HCT116 (cell line): ENCODE measurements around the gene FNDC3A. TPM values are rescaled to one million over a fixed set of nuclear protein-coding genes. Genes with fewer than 3 reads are reported as not detected.

Source experiments
- ATAC-seq: fragments of 200-7000 bp; cut with Tn5 transposase; 2 replicates; pipeline ENCODE4 v1.9.1; 2020; ENCODE audit warnings: mild to moderate bottlenecking, moderate library complexity
- BruUV-seq: library from RNA; stranded (reverse); fragments of 400-500 nt; replicated peaks from 2 replicates; lab custom pipeline; 2021; lab: Mats Ljungman, UMichigan
- CTCF ChIA-PET: fragments of 300-600 bp; sonication (Branson Sonifier 250); formaldehyde crosslinking; loops from one replicate; lab custom pipeline; 2021; ENCODE audit warnings: antibody characterized with exemption; lab: Charles Lee
- POLR2A ChIA-PET: fragments of 300-600, 350-600 bp; sonication (Branson Sonifier 250); formaldehyde crosslinking; loops from one replicate; lab custom pipeline; 2021; ENCODE audit warnings: antibody characterized with exemption; lab: Charles Lee
- RAD21 ChIA-PET, 2 experiments: fragments of 300-600 bp; sonication (Branson Sonifier 250); formaldehyde crosslinking; loops; one replicate each; lab custom pipeline; 2023; ENCODE audit warnings: low total read pairs in 2 of 2; ENCODE audit not compliant: uncharacterized antibody in 2 of 2, unreplicated experiment in 2 of 2, low non-redundant PET in 1 of 2; lab: Charles Lee
- DNase-seq: peaks from one replicate; pipeline ENCODE4 v3.0.0-alpha.2; 2010; ENCODE audit warnings: low read depth, low spot score
- H2AFZ ChIP-seq: fragments of 200-600 bp; shearing (Covaris generic), sonication (generic); 2 replicates; pipeline ENCODE4 v1.6.1; 2017; ENCODE audit warnings: low read depth, mixed run types, mixed read lengths, antibody characterized with exemption, low read length; ENCODE audit not compliant: poor library complexity, severe bottlenecking
- H3K27ac ChIP-seq: 2 replicates; pipeline ENCODE4 v1.5.1; 2012; ENCODE audit warnings: low read depth, low read length
- H3K27me3 ChIP-seq: fragments of 200-600 bp; sonication (generic); 2 replicates; pipeline ENCODE4 v1.6.1; 2016; ENCODE audit warnings: mixed run types, low read length, mixed read lengths; ENCODE audit not compliant: insufficient read depth
- H3K36me3 ChIP-seq, 2 experiments: fragments of 200-500 bp in 1 of 2; fragments of 200-600 bp in 1 of 2; sonication (Bioruptor generic) in 1 of 2; sonication (generic) in 1 of 2; 2 replicates each; pipeline versions ENCODE4 v1.5.1 to v1.6.1; 2014 to 2016; ENCODE audit warnings: low read length in 2 of 2, inconsistent platforms in 1 of 2, mixed read lengths in 1 of 2, mixed run types in 1 of 2; ENCODE audit not compliant: insufficient read depth in 2 of 2, control insufficient read depth in 1 of 2
- H3K4me1 ChIP-seq, 2 experiments: fragments of 200-600 bp in 1 of 2; sonication (generic) in 1 of 2; 2 replicates each; pipeline versions ENCODE4 v1.5.1 to v1.6.1; 2012 to 2017; ENCODE audit warnings: low read length in 2 of 2, inconsistent platforms in 1 of 2, mild to moderate bottlenecking in 1 of 2, mixed read lengths in 1 of 2, mixed run types in 1 of 2, moderate library complexity in 1 of 2; ENCODE audit not compliant: insufficient read depth in 2 of 2, control insufficient read depth in 1 of 2
- H3K4me2 ChIP-seq: fragments of 200-600 bp; sonication (generic); 2 replicates; pipeline ENCODE4 v1.6.1; 2017; ENCODE audit warnings: mixed run types, low read length, mixed read lengths
- H3K4me3 ChIP-seq, 2 experiments: fragments of 200-600 bp in 1 of 2; sonication (generic) in 1 of 2; replicated peaks in 1 of 2; 2 replicates each; pipeline ENCODE4 v1.5.1; 2011 to 2016; ENCODE audit warnings: low read length in 2 of 2, control low read depth in 1 of 2, low read depth in 1 of 2, mild to moderate bottlenecking in 1 of 2, mixed read lengths in 1 of 2, mixed run types in 1 of 2
- H3K79me2 ChIP-seq: fragments of 200-600 bp; sonication (generic); 2 replicates; pipeline ENCODE4 v1.6.1; 2017; ENCODE audit warnings: mild to moderate bottlenecking, mixed run types, low read length, moderate library complexity, mixed read lengths; ENCODE audit not compliant: insufficient read depth
- H3K9ac ChIP-seq: fragments of 200-600 bp; sonication (generic); 2 replicates; pipeline ENCODE4 v1.6.1; 2016; ENCODE audit warnings: low read length, mixed read lengths
- H3K9me2 ChIP-seq: fragments of 200-600 bp; sonication (generic), shearing (Covaris generic); 2 replicates; pipeline ENCODE4 v1.6.1; 2017; ENCODE audit warnings: mixed run types, mild to moderate bottlenecking, moderate library complexity; ENCODE audit not compliant: insufficient read depth
- H3K9me3 ChIP-seq, 2 experiments: fragments of 200-500 bp in 1 of 2; fragments of 200-600 bp in 1 of 2; sonication (Bioruptor generic) in 1 of 2; sonication (generic) in 1 of 2; 2 replicates each; pipeline ENCODE4 v1.6.1; 2014 to 2017; ENCODE audit warnings: low read length in 2 of 2, mixed read lengths in 2 of 2, inconsistent platforms in 1 of 2, low read depth in 1 of 2, mild to moderate bottlenecking in 1 of 2, mixed run types in 1 of 2, moderate library complexity in 1 of 2; ENCODE audit not compliant: control insufficient read depth in 1 of 2, insufficient read depth in 1 of 2
- H4K20me1 ChIP-seq: fragments of 200-600 bp; sonication (generic), shearing (Covaris generic); 2 replicates; pipeline ENCODE4 v1.6.1; 2017; ENCODE audit warnings: mixed run types, mild to moderate bottlenecking, moderate library complexity; ENCODE audit not compliant: insufficient read depth
- ATF3 ChIP-seq: IDR thresholded peaks from 2 replicates; pipeline ENCODE4 v1.6.1; 2012
- CBX3 ChIP-seq: IDR thresholded peaks from 2 replicates; pipeline ENCODE4 v1.6.1; 2012; ENCODE audit warnings: low read depth
- CEBPB ChIP-seq: IDR thresholded peaks from 2 replicates; pipeline ENCODE4 v1.6.1; 2012; ENCODE audit warnings: low read depth
- CTCF ChIP-seq, 3 experiments: fragments of 200-600 bp in 1 of 3; sonication (generic) in 1 of 3; IDR thresholded peaks in 2 of 3; conservative IDR thresholded peaks in 1 of 3; 2 replicates each; pipeline ENCODE4 v1.5.1; 2012 to 2017; ENCODE audit warnings: low read depth in 2 of 3, low read length in 2 of 3, antibody characterized with exemption in 1 of 3, borderline replicate concordance in 1 of 3, control low read depth in 1 of 3, mild to moderate bottlenecking in 1 of 3, mixed read lengths in 1 of 3, mixed run types in 1 of 3, moderate library complexity in 1 of 3; ENCODE audit not compliant: insufficient read depth in 1 of 3
- EGR1 ChIP-seq: IDR thresholded peaks from 2 replicates; pipeline ENCODE4 v1.6.1; 2012; ENCODE audit warnings: low read depth
- ELF1 ChIP-seq: IDR thresholded peaks from 2 replicates; pipeline ENCODE4 v1.6.1; 2012; ENCODE audit warnings: low read depth, borderline replicate concordance
- EZH2 ChIP-seq: fragments of 200-600 bp; sonication (generic); IDR thresholded peaks from 2 replicates; pipeline ENCODE4 v1.6.1; 2017; ENCODE audit warnings: antibody characterized with exemption, mixed run types
- FOSL1 ChIP-seq: IDR thresholded peaks from 2 replicates; pipeline ENCODE4 v1.6.1; 2012; ENCODE audit warnings: low read depth
- MAX ChIP-seq: IDR thresholded peaks from 2 replicates; pipeline ENCODE4 v1.6.1; 2012
- POLR2AphosphoS5 ChIP-seq: IDR thresholded peaks from 2 replicates; pipeline ENCODE4 v1.6.1; 2011; ENCODE audit warnings: mild to moderate bottlenecking, low read depth, low read length, moderate library complexity
- REST ChIP-seq: IDR thresholded peaks from 2 replicates; pipeline ENCODE4 v1.6.1; 2012; ENCODE audit warnings: low read depth
- SIN3A ChIP-seq: IDR thresholded peaks from 2 replicates; pipeline ENCODE4 v1.6.1; 2012; ENCODE audit warnings: low read depth
- SP1 ChIP-seq: IDR thresholded peaks from 2 replicates; pipeline ENCODE4 v1.6.1; 2012; ENCODE audit warnings: low read depth
- SRF ChIP-seq: IDR thresholded peaks from 2 replicates; pipeline ENCODE4 v1.6.1; 2012; ENCODE audit warnings: low read depth
- TCF7L2 ChIP-seq: IDR thresholded peaks from 2 replicates; pipeline ENCODE4 v1.7.0; 2011; ENCODE audit warnings: borderline replicate concordance, inconsistent platforms; ENCODE audit not compliant: insufficient read depth, insufficient read length; ENCODE audit errors: extremely low read depth
- YY1 ChIP-seq: IDR thresholded peaks from 2 replicates; pipeline ENCODE4 v1.6.1; 2011; ENCODE audit warnings: low read length, low read depth, moderate library complexity, mild to moderate bottlenecking; ENCODE audit not compliant: insufficient replicate concordance; ENCODE audit errors: extremely low read depth
- ZBTB33 ChIP-seq: IDR thresholded peaks from 2 replicates; pipeline ENCODE4 v1.6.1; 2011; ENCODE audit warnings: mild to moderate bottlenecking, low read length, moderate library complexity; ENCODE audit not compliant: insufficient replicate concordance; ENCODE audit errors: extremely low read depth
- ZFX ChIP-seq: fragments of 450-650 bp; IDR thresholded peaks from 2 replicates; pipeline ENCODE4 v1.6.1; 2017
- ZNF274 ChIP-seq: fragments of 200-500 bp; sonication (Bioruptor generic); IDR thresholded peaks from 2 replicates; pipeline ENCODE4 v1.6.1; 2014; ENCODE audit warnings: mild to moderate bottlenecking, low read depth, low read length, inconsistent platforms
- intact Hi-C: fragments of 100-400 bp; cut with micrococcal nuclease; formaldehyde crosslinking; loops from 2 replicates; pipeline ENCODE4 v1.10.0; 2022
- total RNA-seq: library from RNA; stranded (reverse); gene quantifications from one replicate; pipeline ENCODE4 v1.2.1, GENCODE V29; 2021; ENCODE audit not compliant: unreplicated experiment

Gene FNDC3A
- total RNA-seq, 1 experiment from 2014 or later = 30.5 TPM

GRCh38 chr13:49254007-49254406, 278.3 kb downstream of the FNDC3A start:
- no peak overlapping the region for H3K4me2 ChIP-seq
- no peak overlapping the region for H3K27ac ChIP-seq
- POLR2A ChIA-PET = no interaction called here
- H3K9me3 ChIP-seq = no peaks in the 10 kb centered on the region
- no peaks in the 10 kb centered on the region for H4K20me1 ChIP-seq
- DNase-seq (no peak), ATAC-seq (no peak)
- CTCF ChIA-PET = no interaction called here
- H3K27me3 ChIP-seq = no peaks in the 10 kb centered on the region
- peaks cover 6 to 12% of the 10 kb centered on the region in 2 experiments; a peak in 2 of 4 replicates for H3K36me3 ChIP-seq
- peaks cover 8% of the 10 kb centered on the region for H3K79me2 ChIP-seq
- H3K4me1 ChIP-seq = peaks cover 0 to 2% of the 10 kb centered on the region in 2 experiments; a peak in 3 of 4 replicates
- BruUV-seq = no TSS peak
- TF ChIP-seq ELF1 (no peak), EGR1 (no peak), MAX (no peak), CTCF (IDR thresholded peaks at IDR 0.05 in 2 of 3, conservative IDR thresholded peaks at IDR 0.05 in 1 of 3; ENCODE audit: borderline replicate concordance in 1 of 3, insufficient read depth in 1 of 3, low read depth in 2 of 3, low read length in 2 of 3) (no peak), FOSL1 (no peak), ATF3 (no peak), EZH2 (no peak), SRF (no peak), REST (no peak), TCF7L2 (no peak), ZNF274 (no peak), CEBPB (no peak), ZBTB33 (no peak), YY1 (no peak), SIN3A (no peak), ZFX (no peak), SP1 (no peak), POLR2AphosphoS5 (no peak), CBX3 (no peak)
- no peak overlapping the region for H3K9ac ChIP-seq
- RAD21 ChIA-PET = no interaction called here
- no peaks in the 10 kb centered on the region for H3K9me2 ChIP-seq
- no peak overlapping the region for H2AFZ ChIP-seq
- H3K4me3 ChIP-seq = no peak overlapping the region
- intact Hi-C loops = no loop called here
